ENCODE data around the gene NTM.

The NTM gene

DNA sequence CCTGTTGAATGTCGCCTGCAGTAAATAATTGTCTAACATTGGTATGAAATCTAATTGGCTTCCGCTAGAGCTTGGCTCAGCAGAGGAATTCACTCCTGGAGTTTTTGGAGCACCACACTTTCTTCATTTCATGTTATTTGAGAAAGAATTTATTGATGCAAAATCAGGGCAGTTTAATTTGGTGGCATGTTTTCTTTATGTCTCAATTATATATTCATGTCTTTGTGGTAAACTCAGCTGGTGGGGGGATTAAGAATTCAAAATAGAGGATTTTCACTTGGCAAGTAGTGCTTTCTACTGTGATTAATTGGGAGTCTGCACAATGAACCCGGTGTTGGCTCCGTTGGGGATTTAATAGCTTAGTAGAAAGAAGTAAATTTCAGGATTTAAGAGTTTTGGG, 784.4 kb downstream of the NTM start:
- no peak for DNase-seq (ENCODE audit: low read depth)

DNA sequence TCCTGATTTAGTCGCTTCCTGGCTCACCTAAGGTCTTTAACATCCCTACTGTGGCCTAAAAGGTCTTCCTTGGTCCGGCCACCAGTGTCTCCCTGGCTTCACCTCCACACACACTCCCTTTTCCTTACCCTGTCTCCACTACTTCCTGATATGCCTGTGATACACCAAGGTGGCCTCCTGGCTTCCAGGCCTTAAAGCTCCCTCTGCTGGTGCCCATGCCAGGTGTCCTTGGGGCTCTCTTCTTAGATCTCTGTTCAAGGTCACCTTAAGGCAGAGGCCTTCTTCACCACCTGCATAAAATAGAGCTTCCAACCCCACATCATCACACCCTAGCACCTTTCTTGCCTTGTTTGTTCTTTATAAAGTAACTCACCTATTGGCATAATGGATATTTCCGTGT, 787.7 kb downstream of the NTM start:
- no peak for DNase-seq (ENCODE audit: low read depth)

GRCh38 chr11:132158696-132159095, 788.3 kb downstream of the NTM start:
- no peak for DNase-seq (ENCODE audit: low read depth)

GRCh38 chr11:132161403-132162078, 791.1 kb downstream of the NTM start:
- DNase-seq (ENCODE audit: low read depth) = no peak

DNA sequence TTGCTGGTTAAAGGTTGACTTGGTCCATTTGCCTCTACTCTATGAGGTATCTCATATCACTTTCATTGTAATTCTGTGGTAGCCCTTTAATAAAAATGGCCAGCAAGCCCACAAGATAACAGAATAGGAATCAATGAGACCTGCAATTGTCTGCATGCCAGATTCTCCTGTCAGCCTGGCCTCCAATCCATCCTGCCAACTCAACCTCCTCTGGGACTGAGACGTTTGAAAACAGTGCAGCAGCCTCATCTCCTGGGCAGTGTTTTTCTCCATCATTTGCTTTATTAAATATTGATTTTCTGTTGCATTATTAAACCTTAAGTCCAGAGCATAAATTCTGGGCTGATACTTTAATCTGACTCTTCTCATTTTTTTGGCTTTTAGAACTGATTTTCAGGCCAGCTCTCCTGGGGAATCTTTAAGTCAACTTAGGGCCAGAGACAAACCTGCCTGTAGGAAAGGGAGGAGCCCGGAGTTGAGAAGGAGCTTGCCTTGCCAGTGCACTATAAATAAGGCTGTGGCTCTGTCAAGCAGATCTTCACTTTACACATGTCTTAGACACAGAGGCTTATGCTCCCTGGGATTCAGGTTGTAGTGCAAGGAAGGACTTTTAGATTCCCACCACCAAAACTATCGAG, 798.0 kb downstream of the NTM start:
- DNase-seq (ENCODE audit: low read depth) = no peak

DNA sequence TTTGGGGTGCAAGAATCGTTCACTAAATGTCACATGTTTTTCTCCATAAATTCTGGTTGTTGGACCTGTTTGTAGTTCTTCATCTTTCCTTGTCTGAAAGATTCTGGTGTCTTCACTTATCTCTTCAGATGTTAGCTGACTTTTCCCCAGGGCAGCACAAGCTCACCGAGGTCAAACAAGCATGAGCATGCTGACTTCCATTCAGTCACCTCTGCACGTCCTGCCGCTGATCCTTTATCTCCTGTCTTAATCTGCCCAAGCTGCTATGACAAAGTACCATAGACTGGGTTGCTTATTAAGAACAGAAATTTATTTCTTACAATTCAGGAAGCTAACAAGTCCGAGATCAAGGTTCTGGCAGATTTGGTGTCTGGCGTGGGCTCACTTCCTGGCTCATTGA, 800.6 kb downstream of the NTM start:
- DNase-seq (ENCODE audit: low read depth) = no peak

GRCh38 chr11:132174362-132175255, 804.2 kb downstream of the NTM start:
- DNase-seq (ENCODE audit: low read depth) = no peak

DNA sequence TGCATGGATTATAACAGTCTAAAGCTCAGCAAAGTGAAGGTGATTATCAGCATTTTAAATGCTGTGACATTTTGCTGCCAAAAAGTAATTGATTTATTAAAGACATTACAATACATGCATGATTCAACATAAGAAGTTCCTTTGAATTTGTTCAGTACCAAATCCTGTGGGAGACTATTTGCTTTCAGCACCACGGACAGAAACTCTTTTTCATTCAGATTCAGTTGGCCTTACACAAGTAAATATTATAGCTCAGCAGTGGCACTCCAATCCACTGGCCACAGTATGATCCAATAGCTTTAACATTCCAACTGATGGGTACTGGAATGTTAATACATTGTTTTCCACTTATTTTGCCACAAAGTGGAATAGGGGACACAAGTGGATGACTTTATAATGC, 806.7 kb downstream of the NTM start:
- DNase-seq (ENCODE audit: low read depth) = peak; percentile 8

DNA sequence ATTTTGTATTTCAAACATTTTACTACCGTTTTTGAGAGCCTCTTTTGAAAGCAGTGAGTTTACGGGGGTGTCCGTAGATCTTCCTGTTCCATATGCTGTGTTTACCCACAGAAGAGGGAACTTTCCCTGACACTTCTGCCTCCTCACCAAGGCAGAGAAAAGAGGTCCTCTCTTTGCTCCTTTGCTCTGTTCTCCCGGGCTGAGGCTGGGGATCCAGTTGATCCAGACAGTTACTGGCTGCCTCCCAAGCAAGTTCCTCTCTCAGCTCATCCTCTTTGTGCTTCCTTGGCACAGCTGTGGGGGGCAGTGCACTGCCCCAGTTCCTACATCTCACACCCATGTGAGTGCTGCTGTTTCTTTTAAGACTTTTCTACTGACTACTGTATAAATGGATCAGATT, 813.7 kb downstream of the NTM start:
- DNase-seq (ENCODE audit: low read depth) = no peak

GRCh38 chr11:132185726-132186592, 815.5 kb downstream of the NTM start:
- DNase-seq (ENCODE audit: low read depth) = no peak

- no peak for DNase-seq (ENCODE audit: low read depth)
These were observed 816.3 kb downstream of the NTM start for GRCh38 chr11:132186699-132187098.

GRCh38 chr11:132187386-132187785, 817.0 kb downstream of the NTM start:
- no peak for DNase-seq (ENCODE audit: low read depth)

GRCh38 chr11:132187814-132188213, 817.4 kb downstream of the NTM start:
- DNase-seq (ENCODE audit: low read depth) = peak; percentile 41

GRCh38 chr11:132196928-132197327, 826.5 kb downstream of the NTM start:
- DNase-seq (ENCODE audit: low read depth) = no peak

DNA sequence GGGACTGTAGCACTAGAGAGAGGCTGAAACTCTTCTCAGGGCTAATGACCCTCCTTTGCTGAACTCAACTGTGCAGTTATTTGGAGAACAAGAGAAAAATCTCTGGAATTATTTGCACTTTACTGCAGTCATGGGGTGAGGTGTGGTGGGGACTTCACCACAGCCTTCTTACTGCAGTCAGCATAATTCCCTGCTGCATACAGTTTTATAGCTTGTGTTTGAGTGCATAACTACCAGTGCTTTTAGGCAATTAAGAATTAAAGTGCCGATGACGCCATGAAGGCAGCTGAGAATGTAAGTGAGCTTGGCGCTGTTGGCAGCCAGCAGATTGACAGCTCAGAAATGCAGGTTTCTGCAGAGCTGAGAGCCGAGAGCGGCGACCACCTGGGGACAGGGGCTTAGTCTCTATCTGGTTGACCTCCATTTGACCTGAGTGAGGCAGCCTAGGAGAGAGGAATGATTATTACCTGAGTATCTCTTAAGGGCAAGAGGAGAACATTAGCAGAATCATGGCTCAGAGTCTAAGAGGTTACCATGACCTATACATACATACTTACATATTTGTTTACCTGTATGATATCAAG, 830.0 kb downstream of the NTM start:
- no peak for DNase-seq (ENCODE audit: low read depth)

DNA sequence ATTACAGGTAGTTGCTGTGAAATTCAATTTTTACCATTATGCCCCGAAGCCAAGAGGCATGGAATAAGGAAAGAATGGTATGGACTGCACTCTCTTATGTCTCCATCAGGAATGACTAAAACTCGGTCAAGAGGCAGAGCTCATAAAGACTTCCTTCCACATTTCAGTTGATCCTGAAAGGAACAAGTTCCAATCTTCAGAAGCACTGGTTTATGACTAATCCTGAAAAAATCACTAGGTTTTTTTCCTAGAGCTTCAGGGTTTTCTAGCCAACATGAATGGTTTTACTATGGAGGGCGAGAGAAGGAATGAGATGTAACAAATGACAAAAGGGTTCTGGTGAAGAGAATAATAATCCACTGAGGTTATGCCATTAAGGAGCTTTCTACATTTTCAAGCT, 832.2 kb downstream of the NTM start:
- DNase-seq (ENCODE audit: low read depth) = no peak

- DNase-seq (ENCODE audit: low read depth) = no peak
These were observed 834.6 kb downstream of the NTM start for GRCh38 chr11:132205006-132205405.

DNA sequence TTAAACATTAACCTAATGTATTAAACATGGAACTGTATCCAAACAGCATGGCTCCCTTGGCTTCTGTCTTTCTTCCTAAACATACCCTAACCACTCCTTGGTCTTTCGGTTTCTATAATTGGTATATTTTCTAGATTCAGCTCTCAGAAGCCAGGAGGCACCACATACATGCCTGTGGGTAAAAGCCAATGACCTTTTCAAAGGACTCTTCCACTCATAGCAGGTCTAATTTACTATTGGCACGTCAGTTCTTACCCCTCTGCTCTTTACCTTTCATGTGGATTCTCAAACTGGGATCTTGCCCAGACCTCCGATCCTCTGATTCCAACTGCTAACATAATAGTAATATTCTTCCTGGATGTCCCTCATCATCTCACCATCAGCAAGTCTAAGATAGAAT, 835.1 kb downstream of the NTM start:
- no peak for DNase-seq (ENCODE audit: low read depth)

- DNase-seq (ENCODE audit: low read depth) = no peak
These were observed 836.6 kb downstream of the NTM start for GRCh38 chr11:132206993-132207392.

- DNase-seq (ENCODE audit: low read depth) = no peak
These were observed 838.2 kb downstream of the NTM start for GRCh38 chr11:132208477-132209055.

DNA sequence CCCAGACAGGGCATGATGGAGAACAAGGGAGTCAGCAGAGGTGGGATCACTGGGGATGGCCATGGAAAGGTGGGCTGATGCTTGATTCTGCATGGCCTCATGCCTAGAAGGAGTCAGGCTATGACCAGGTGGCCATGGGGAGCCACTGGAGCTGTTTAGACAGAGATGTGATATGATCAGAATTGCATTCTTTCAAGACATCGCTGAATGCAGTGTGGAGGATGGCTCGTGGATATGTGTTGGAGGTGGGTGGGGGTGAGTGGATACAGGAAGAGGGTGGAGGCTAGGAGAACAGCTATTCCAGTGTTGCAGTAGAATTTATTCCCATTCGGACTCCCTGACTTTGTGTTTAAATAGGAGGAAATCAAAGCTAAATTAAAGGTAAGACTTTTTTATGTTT, 841.1 kb downstream of the NTM start:
- DNase-seq (ENCODE audit: low read depth) = no peak
